Right lobe of liver (tissue), 6 donors: Measurements from ENCODE around the gene OTOP3. TPM values are rescaled to one million over a fixed set of nuclear protein-coding genes. Genes with fewer than 3 reads are reported as not detected.

Source experiments
- ATAC-seq, 4 donors: fragments of 200-7000 bp; cut with Tn5 transposase; one replicate each; pipeline ENCODE4 v1.9.1; 2020; ENCODE audit warnings: mild to moderate bottlenecking in 4 of 4, moderate library complexity in 4 of 4
- DNase-seq, 3 donors: peaks; one replicate each; pipeline ENCODE4 v3.0.0-alpha.2; 2020
- H3K27ac ChIP-seq, 3 donors: fragments of 200-600 bp; one replicate each; pipeline ENCODE4 v1.8.0; 2022
- H3K27me3 ChIP-seq, 2 donors: fragments of 200-600 bp; one replicate each; pipeline ENCODE4 v1.8.0; 2022
- H3K36me3 ChIP-seq, 4 donors: fragments of 200-600 bp; sonication (generic) in 1 of 4; one replicate each; pipeline versions ENCODE4 v1.5.1 to v1.8.0; 2017 to 2022; ENCODE audit warnings: control low read depth in 1 of 4
- H3K4me1 ChIP-seq, 4 donors: fragments of 200-600 bp; sonication (generic) in 1 of 4; one replicate each; pipeline versions ENCODE4 v1.5.1 to v1.8.0; 2017 to 2022; ENCODE audit warnings: control low read depth in 1 of 4
- H3K4me3 ChIP-seq, 3 donors: fragments of 200-600 bp; one replicate each; pipeline ENCODE4 v1.8.0; 2022
- H3K9me3 ChIP-seq, 4 donors: fragments of 200-600 bp; sonication (generic) in 1 of 4; one replicate each; pipeline versions ENCODE4 v1.5.1 to v1.8.0; 2017 to 2022; ENCODE audit warnings: control low read depth in 1 of 4
- CTCF ChIP-seq, 4 donors: fragments of 200-600 bp in 3 of 4; fragments of 450-650 bp in 1 of 4; IDR thresholded peaks; one replicate each; pipeline versions ENCODE4 v1.5.1 to v1.8.0; 2016 to 2022; ENCODE audit warnings: antibody characterized with exemption in 4 of 4, mild to moderate bottlenecking in 2 of 4
- POLR2A ChIP-seq: fragments of 450-650 bp; IDR thresholded peaks from one replicate; pipeline ENCODE4 v1.6.1; 2017; ENCODE audit warnings: antibody characterized with exemption, mild to moderate bottlenecking
- WGBS: methylation state at CpG from one replicate; pipeline ENCODE4 v1.1.6; 2018; ENCODE audit warnings: low coverage, low lambda C conversion rate; ENCODE audit not compliant: insufficient coverage; ENCODE audit errors: missing lambda C conversion rate; 5-methylcytosine and 5-hydroxymethylcytosine counted together
- intact Hi-C, 2 donors: fragments of 100-400 bp; cut with DNase I; formaldehyde crosslinking; loops; one replicate each; pipeline versions ENCODE4 v1.11.2 to v1.14.1; 2022
- total RNA-seq, 6 experiments: library from RNA; depleted of rRNA in 2 of 6; stranded (reverse); fragments of >200 nt in 2 of 6; fragmentation: NEBNext Ultra II Directional in 3 of 6; extraction: Animal tissue kit (Norgen Biotek cat#: 25700) in 3 of 6; gene quantifications; one replicate each; pipeline versions ENCODE4 v1.1.0 to v1.2.4, GENCODE V29; 2016 to 2023
- donor health status: DM: no; HTN: yes; CAD: no.
- donor health status: DM: no; HTN: no; CAD: no.
- donor health status: DM: no; HTN: no; CAD: no.
- donor health status: DM: no; HTN: yes; CAD: no.
- donor health status: DM: no; HTN: yes; CAD: no.

OTOP3 gene
- total RNA-seq, 6 experiments from 2014 or later = not detected

- TF ChIP-seq CTCF (IDR thresholded peaks at IDR 0.05) (no peak), POLR2A (no peak)
- intact Hi-C loops = no loop called here
- 50% methylated on average over 2 of the region's 2 CpGs for WGBS
- DNase-seq (no peak), ATAC-seq (no peak)
- no peaks in the 10 kb centered on the region for H3K36me3 ChIP-seq
- no peak overlapping the region for H3K27ac ChIP-seq
- H3K4me1 ChIP-seq = peaks cover 0 to 1% (median under 1%) of the 10 kb centered on the region in 4 donors
- H3K27me3 ChIP-seq = peaks cover 0 to 7% of the 10 kb centered on the region in 2 donors
- H3K9me3 ChIP-seq = no peaks in the 10 kb centered on the region
- H3K4me3 ChIP-seq = no peak overlapping the region
Measured at GRCh38 chr17:74992223-74992622, 56.5 kb downstream of the OTOP3 start.

GRCh38 chr17:74994440-74994839 lies 58.7 kb downstream of the OTOP3 start:
- no peak overlapping the region for H3K4me3 ChIP-seq
- H3K36me3 ChIP-seq = no peaks in the 10 kb centered on the region
- H3K4me1 ChIP-seq = no peaks in the 10 kb centered on the region
- WGBS = 78% methylated on average over 7 of the region's 7 CpGs
- TF ChIP-seq POLR2A (no peak), CTCF (IDR thresholded peaks at IDR 0.05) (no peak)
- intact Hi-C loops = no loop called here
- ATAC-seq (no peak), DNase-seq (no peak)
- H3K9me3 ChIP-seq = no peaks in the 10 kb centered on the region
- H3K27ac ChIP-seq = no peak overlapping the region
- no peaks in the 10 kb centered on the region for H3K27me3 ChIP-seq

- TF ChIP-seq POLR2A (no peak), CTCF (IDR thresholded peaks at IDR 0.05) (no peak)
- Histone ChIP-seq H3K27ac (no peak overlapping the region), H3K36me3 (no peaks in the 10 kb centered on the region), H3K27me3 (no peaks in the 10 kb centered on the region), H3K4me1 (no peaks in the 10 kb centered on the region), H3K4me3 (no peak overlapping the region), H3K9me3 (no peaks in the 10 kb centered on the region)
- intact Hi-C loops = no loop called here
- ATAC-seq (no peak), DNase-seq (no peak)
- 64% methylated on average over 5 of the region's 5 CpGs for WGBS
Measured at GRCh38 chr17:74995847-74996246, 60.1 kb downstream of the OTOP3 start.

GRCh38 chr17:74998783-74999182 lies 63.1 kb downstream of the OTOP3 start:
- Histone ChIP-seq H3K27ac (no peak overlapping the region), H3K9me3 (no peaks in the 10 kb centered on the region), H3K4me1 (no peaks in the 10 kb centered on the region), H3K4me3 (no peak overlapping the region), H3K36me3 (peaks cover 0 to 4% (median 0%) of the 10 kb centered on the region in 4 donors), H3K27me3 (no peaks in the 10 kb centered on the region)
- intact Hi-C loops = no loop called here
- peak; percentile 11 to 49 (median 30) for ATAC-seq
- no peak for TF ChIP-seq POLR2A
- DNase-seq = no peak
- 88% methylated on average over 4 of the region's 6 CpGs for WGBS

GRCh38 chr17:74999523-74999922 lies 63.8 kb downstream of the OTOP3 start:
- intact Hi-C loops = no loop called here
- Histone ChIP-seq H3K9me3 (no peaks in the 10 kb centered on the region), H3K4me1 (no peaks in the 10 kb centered on the region), H3K4me3 (no peak overlapping the region), H3K27me3 (no peaks in the 10 kb centered on the region), H3K27ac (no peak overlapping the region), H3K36me3 (peaks cover 0 to 4% (median 0%) of the 10 kb centered on the region in 4 donors)
- ATAC-seq = no peak
- TF ChIP-seq POLR2A = no peak
- no peak for TF ChIP-seq CTCF (IDR thresholded peaks at IDR 0.05)
- DNase-seq = no peak
- WGBS = 55% methylated on average over 1 of the region's 4 CpGs

Other genes with a start within 250 kb of the OTOP3 start
- 1 to 10 TPM in 2 of 6 experiments, under 1 TPM in 3, not detected in 1; 0.44 to 2.6 (median 0.74) TPM for gene CD300LF, start 223.0 kb upstream of the OTOP3 start, total RNA-seq
- gene RAB37, start 198.6 kb upstream of the OTOP3 start, total RNA-seq = 10 to 100 TPM in 3 of 6 experiments, 1 to 10 TPM in 3; 5.0 to 14.4 (median 9.0) TPM
- 100 to 1,000 TPM; 105 to 218 (median 161) TPM for gene NHERF1, start 187.3 kb upstream of the OTOP3 start, total RNA-seq
- gene NAT9, start 159.6 kb upstream of the OTOP3 start, total RNA-seq = 10 to 100 TPM in 5 of 6 experiments, 1 to 10 TPM in 1; 10.0 to 23.0 (median 16.3) TPM
- gene GRIN2C, start 76.0 kb upstream of the OTOP3 start, total RNA-seq = under 1 TPM in 2 of 6 experiments, not detected in 4; 0.10 to 0.13 TPM
- gene FDXR, start 62.9 kb upstream of the OTOP3 start, total RNA-seq = 10 to 100 TPM in 2 of 6 experiments, 1 to 10 TPM in 4; 7.7 to 18.7 (median 8.6) TPM
- 1 to 10 TPM; 2.1 to 6.1 (median 3.7) TPM for gene FADS6, start 42.3 kb upstream of the OTOP3 start, total RNA-seq
- not detected for gene USH1G, start 12.6 kb upstream of the OTOP3 start, total RNA-seq
- not detected for gene OTOP2, start 11.6 kb upstream of the OTOP3 start, total RNA-seq
- gene HID1, start 36.9 kb downstream of the OTOP3 start, total RNA-seq = 1 to 10 TPM; 3.5 to 6.6 (median 4.5) TPM
- 1 to 10 TPM in 4 of 6 experiments, under 1 TPM in 2; 0.64 to 2.3 (median 1.4) TPM for gene CDR2L, start 51.7 kb downstream of the OTOP3 start, total RNA-seq
- 100 to 1,000 TPM in 1 of 6 experiments, 10 to 100 TPM in 5; 23.7 to 112 (median 28.1) TPM for gene MRPL58, start 76.8 kb downstream of the OTOP3 start, total RNA-seq
- gene ATP5PD, start 111.1 kb downstream of the OTOP3 start, total RNA-seq = 100 to 1,000 TPM; 145 to 262 (median 179) TPM
- 10 to 100 TPM in 1 of 6 experiments, 1 to 10 TPM in 5; 7.2 to 10.3 (median 8.1) TPM for gene KCTD2, start 111.3 kb downstream of the OTOP3 start, total RNA-seq
- gene SLC16A5, start 152.1 kb downstream of the OTOP3 start, total RNA-seq = 1 to 10 TPM; 1.2 to 3.7 (median 1.7) TPM
- gene ARMC7, start 174.1 kb downstream of the OTOP3 start, total RNA-seq = 1 to 10 TPM; 4.7 to 6.3 (median 5.3) TPM
- gene NT5C, start 195.8 kb downstream of the OTOP3 start, total RNA-seq = 10 to 100 TPM; 10.5 to 35.1 (median 12.6) TPM
- gene JPT1, start 218.6 kb downstream of the OTOP3 start, total RNA-seq = 10 to 100 TPM; 16.7 to 57.8 (median 29.5) TPM
- gene SUMO2, start 247.1 kb downstream of the OTOP3 start, total RNA-seq = 100 to 1,000 TPM in 3 of 6 experiments, 10 to 100 TPM in 3; 23.6 to 120 (median 108) TPM